Loucy (cell line): ENCODE results near the gene EPHA2.

Experiments used
- EZH2phosphoT487 ChIP-seq: fragments of 200-600 bp; IDR thresholded peaks from 2 replicates; pipeline ENCODE4 v1.6.1; 2018; ENCODE audit warnings: antibody characterized with exemption, mild to moderate bottlenecking, moderate library complexity, borderline replicate concordance
- TF ChIP-seq, protein P1 (sequence below): fragments of 200-600 bp; sonication (generic); conservative IDR thresholded peaks from 2 replicates; pipeline ENCODE4 v1.5.1; 2014; ENCODE audit warnings: mild to moderate bottlenecking, antibody characterized with exemption, low read length

DNA sequence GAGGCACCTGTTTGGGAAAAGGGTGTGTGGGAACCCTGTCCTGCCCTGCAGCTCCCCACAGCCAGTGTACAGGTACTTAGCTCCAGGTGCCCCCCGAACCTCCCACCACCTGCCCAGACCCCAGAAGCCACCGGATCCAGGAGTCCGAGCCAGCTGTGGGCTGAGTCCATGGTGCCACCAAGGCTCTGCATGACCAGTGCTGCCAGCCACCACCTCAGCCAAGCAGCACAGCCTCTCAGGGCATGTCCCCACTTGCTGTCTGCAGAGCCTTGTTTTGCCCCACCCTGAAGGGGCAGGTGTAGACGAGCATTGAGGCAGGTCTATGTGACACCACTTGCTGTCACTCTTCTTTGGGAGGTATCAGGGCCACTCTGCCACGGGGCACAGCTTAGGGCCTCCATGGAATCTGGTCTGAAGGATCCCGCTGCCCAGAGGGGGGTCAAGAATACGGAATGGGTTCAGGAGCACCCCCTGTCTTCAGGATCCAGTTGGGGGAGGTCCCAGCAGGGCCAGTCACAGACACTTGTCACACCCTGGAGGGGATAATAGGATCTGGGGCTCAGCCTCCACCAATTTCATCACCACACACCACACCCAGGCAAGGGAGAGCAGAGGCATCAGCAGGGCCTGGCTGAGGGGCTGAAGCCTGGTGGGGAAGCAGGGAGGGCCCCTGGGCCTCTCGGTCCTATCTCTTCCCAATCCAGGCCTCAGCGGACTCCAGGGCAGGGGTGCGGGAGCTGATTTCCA, 28.9 kb upstream of the EPHA2 start:
- TF ChIP-seq, protein P1, sequence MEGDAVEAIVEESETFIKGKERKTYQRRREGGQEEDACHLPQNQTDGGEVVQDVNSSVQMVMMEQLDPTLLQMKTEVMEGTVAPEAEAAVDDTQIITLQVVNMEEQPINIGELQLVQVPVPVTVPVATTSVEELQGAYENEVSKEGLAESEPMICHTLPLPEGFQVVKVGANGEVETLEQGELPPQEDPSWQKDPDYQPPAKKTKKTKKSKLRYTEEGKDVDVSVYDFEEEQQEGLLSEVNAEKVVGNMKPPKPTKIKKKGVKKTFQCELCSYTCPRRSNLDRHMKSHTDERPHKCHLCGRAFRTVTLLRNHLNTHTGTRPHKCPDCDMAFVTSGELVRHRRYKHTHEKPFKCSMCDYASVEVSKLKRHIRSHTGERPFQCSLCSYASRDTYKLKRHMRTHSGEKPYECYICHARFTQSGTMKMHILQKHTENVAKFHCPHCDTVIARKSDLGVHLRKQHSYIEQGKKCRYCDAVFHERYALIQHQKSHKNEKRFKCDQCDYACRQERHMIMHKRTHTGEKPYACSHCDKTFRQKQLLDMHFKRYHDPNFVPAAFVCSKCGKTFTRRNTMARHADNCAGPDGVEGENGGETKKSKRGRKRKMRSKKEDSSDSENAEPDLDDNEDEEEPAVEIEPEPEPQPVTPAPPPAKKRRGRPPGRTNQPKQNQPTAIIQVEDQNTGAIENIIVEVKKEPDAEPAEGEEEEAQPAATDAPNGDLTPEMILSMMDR = no peak
- TF ChIP-seq EZH2phosphoT487 = no peak
